ENCODE results near the gene DNAJC5.

DNA sequence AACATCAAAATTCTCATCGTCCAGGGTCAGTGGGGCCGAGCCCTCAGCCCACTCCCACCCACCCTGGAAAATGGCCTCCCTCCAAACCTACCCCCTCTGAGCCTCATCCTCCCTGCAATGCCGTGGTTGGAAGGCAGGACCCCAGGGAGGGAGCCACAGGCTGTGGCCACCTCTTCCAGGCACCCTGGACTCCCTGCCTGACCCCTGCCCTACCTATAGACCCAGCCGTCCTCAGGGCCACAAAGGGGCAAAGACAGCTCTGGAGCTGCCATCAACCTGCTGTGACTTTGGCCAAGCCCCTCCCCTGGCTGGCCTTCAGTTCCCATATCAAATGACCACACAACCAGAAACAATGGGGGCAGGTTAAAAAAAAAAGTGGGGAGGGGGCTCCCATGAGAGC lies 63.5 kb downstream of the DNAJC5 start:
- TF ChIP-seq, protein P1, sequence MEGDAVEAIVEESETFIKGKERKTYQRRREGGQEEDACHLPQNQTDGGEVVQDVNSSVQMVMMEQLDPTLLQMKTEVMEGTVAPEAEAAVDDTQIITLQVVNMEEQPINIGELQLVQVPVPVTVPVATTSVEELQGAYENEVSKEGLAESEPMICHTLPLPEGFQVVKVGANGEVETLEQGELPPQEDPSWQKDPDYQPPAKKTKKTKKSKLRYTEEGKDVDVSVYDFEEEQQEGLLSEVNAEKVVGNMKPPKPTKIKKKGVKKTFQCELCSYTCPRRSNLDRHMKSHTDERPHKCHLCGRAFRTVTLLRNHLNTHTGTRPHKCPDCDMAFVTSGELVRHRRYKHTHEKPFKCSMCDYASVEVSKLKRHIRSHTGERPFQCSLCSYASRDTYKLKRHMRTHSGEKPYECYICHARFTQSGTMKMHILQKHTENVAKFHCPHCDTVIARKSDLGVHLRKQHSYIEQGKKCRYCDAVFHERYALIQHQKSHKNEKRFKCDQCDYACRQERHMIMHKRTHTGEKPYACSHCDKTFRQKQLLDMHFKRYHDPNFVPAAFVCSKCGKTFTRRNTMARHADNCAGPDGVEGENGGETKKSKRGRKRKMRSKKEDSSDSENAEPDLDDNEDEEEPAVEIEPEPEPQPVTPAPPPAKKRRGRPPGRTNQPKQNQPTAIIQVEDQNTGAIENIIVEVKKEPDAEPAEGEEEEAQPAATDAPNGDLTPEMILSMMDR (IDR thresholded peaks at IDR 0.05): no peak
- TF ChIP-seq EZH2 (IDR thresholded peaks at IDR 0.05; ENCODE audit: borderline replicate concordance, insufficient read depth, low read depth, low read length, poor library complexity, severe bottlenecking): no peak

Measured in B cell (primary cell).